Aorta (tissue), 5 donors: ENCODE measurements around the gene GAB2. TPM values are rescaled to one million over a fixed set of nuclear protein-coding genes. Genes with fewer than 3 reads are reported as not detected.
"Not testable (repeated sequence)": the region's sequence is repeated elsewhere in the genome, so short reads cannot be mapped to it uniquely, and the experiment has no call there.

Experiments used
- ATAC-seq: fragments of 200-7000 bp; cut with Tn5 transposase; one replicate; pipeline ENCODE4 v1.9.1; 2022; ENCODE audit warnings: moderate library complexity; ENCODE audit not compliant: low FRiP score
- DNase-seq, 2 donors: peaks; one replicate each; pipeline ENCODE4 v3.0.0-alpha.2; 2020
- H3K27ac ChIP-seq, 2 donors: one replicate each; pipeline ENCODE4 v1.5.1; 2013; ENCODE audit warnings: low read length in 2 of 2, mild to moderate bottlenecking in 2 of 2, moderate library complexity in 2 of 2, control low read depth in 1 of 2, inconsistent platforms in 1 of 2, low read depth in 1 of 2
- H3K27me3 ChIP-seq, 2 donors: one replicate each; pipeline ENCODE4 v1.6.1; 2013; ENCODE audit warnings: control low read depth in 1 of 2, low read length in 1 of 2, mild to moderate bottlenecking in 1 of 2, moderate library complexity in 1 of 2; ENCODE audit not compliant: insufficient read depth in 2 of 2, control insufficient read depth in 1 of 2
- H3K36me3 ChIP-seq, 2 donors: one replicate each; pipeline ENCODE4 v1.6.1; 2013; ENCODE audit warnings: control low read depth in 1 of 2, low read length in 1 of 2, mild to moderate bottlenecking in 1 of 2; ENCODE audit not compliant: insufficient read depth in 2 of 2, control insufficient read depth in 1 of 2
- H3K4me1 ChIP-seq, 2 donors: one replicate each; pipeline ENCODE4 v1.6.1; 2013; ENCODE audit warnings: low read length in 2 of 2, control low read depth in 1 of 2, mild to moderate bottlenecking in 1 of 2, moderate library complexity in 1 of 2; ENCODE audit not compliant: insufficient read depth in 2 of 2, control insufficient read depth in 1 of 2
- H3K4me3 ChIP-seq, 2 donors: one replicate each; pipeline ENCODE4 v1.5.1; 2013; ENCODE audit warnings: low read length in 2 of 2, control low read depth in 1 of 2, mild to moderate bottlenecking in 1 of 2
- H3K9me3 ChIP-seq: one replicate; pipeline ENCODE4 v1.6.1; 2013; ENCODE audit warnings: mild to moderate bottlenecking, low read length; ENCODE audit not compliant: control insufficient read depth
- WGBS, 2 donors: extraction: QIAGEN DNeasy Blood & Tissue Kit; methylation state at CpG; one replicate each; pipeline ENCODE4 v1.1.7; 2013; 5-methylcytosine and 5-hydroxymethylcytosine counted together
- intact Hi-C, 2 donors: fragments of 100-400 bp; cut with DNase I; formaldehyde crosslinking; loops; one replicate each; pipeline versions ENCODE4 v1.14.2 to v1.15.0; 2022
- long read RNA-seq, 2 donors: library from polyadenylated mRNA; unstranded; transcript quantifications; one replicate each; pipeline ENCODE4 v2.0.0, GENCODE V29; 2020 to 2021
- polyA plus RNA-seq, 2 donors: library from polyadenylated mRNA; stranded (reverse); fragments of 200-250 nt; gene quantifications; one replicate each; pipeline ENCODE4 v1.2.3, GENCODE V29; 2013
- total RNA-seq, 2 donors: library from RNA; stranded (reverse); fragmentation: NEBNext Ultra II Directional; extraction: Animal tissue kit (Norgen Biotek cat#: 25700); gene quantifications; one replicate each; pipeline ENCODE4 v1.2.1, GENCODE V29; 2021
- donor health status: healthy with polysubstance abuse.
- donor health status: Bipolar disorder and iron deficiency.
- donor health status: DM: no; HTN: no; CAD: no.
- donor health status: DM: no; HTN: no; CAD: no.
- donor health status: DM: yes; HTN: yes; CAD: no.

The GAB2 gene, protein sequence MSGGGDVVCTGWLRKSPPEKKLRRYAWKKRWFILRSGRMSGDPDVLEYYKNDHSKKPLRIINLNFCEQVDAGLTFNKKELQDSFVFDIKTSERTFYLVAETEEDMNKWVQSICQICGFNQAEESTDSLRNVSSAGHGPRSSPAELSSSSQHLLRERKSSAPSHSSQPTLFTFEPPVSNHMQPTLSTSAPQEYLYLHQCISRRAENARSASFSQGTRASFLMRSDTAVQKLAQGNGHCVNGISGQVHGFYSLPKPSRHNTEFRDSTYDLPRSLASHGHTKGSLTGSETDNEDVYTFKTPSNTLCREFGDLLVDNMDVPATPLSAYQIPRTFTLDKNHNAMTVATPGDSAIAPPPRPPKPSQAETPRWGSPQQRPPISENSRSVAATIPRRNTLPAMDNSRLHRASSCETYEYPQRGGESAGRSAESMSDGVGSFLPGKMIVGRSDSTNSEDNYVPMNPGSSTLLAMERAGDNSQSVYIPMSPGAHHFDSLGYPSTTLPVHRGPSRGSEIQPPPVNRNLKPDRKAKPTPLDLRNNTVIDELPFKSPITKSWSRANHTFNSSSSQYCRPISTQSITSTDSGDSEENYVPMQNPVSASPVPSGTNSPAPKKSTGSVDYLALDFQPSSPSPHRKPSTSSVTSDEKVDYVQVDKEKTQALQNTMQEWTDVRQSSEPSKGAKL
- total RNA-seq (10 to 100 TPM; 80.9 to 82.6 TPM), polyA plus RNA-seq (10 to 100 TPM; 19.3 to 29.4 TPM)
- long read RNA-seq, donor 1, full-length matches to known transcripts = 3 of 51 reads
- long read RNA-seq, donor 1, partial matches to known transcripts = 1 of 51 reads
- long read RNA-seq, donor 1, other reads (novel, unspliced or antisense) = 47 of 51 reads
- long read RNA-seq, donor 2, partial matches to known transcripts = 3 of 47 reads
- long read RNA-seq, donor 2, other reads (novel, unspliced or antisense) = 42 of 47 reads

DNA sequence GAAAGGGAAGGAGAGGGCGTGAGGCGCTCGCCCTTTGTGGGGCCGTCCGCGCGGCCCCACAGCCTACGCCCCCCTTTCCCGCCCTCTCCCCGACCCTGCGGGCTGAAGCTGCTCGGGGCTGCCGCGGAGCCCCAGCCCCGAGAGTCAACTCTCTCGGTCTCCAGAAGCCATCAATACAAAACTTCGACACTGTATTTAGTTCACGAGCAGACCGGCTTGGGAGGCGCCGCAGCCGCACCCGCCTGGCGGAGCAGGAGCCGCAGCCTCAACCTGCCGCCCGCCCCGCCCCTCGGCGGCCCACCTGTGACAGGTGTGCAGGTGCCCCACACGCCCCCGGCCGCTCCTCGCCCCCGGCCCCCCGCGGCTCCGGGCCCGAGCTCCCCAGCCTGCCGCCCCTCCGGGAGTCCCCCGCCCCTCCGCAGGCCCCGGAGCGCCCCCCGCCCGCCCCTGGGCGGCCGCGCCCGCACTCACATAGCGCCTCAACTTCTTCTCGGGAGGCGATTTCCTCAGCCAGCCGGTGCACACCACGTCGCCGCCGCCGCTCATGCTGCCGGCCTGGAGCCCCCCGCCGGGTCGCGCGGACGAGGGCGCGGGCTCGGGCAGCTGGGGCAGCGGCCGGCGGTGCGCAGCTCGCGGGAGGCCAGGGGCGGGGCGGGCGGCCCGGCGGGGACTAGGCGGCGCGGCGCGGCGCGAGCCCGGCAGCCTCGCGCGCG is at the start of gene GAB2:
Gene GAB2, minus strand, starts transcription at position 646 of the 713 bp plus-strand sequence. Its CDS starts 100 bp downstream, at position 546.
- no peak for ATAC-seq
- WGBS, 2 donors = 0 to 1% methylated on average over 59 to 93 of the region's 93 CpGs

DNA sequence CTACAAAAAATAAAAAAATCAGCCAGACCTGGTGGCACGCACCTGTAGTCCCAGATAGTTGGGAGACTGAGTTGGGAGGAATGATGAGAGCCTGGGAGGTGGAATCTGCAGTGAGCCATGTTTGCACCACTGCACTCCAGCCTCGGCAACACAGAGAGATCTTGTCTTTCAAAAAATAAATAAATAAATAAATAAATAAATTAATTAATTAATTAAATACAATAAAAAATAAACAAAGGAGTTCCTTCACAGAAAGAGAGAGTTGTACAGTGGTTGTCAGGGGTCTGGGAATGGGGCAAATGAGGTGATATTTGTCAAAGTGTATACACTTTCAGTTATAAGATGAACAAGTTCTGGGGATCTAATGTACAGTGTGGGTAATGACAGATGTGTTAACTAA is 49.8 kb upstream of the GAB2 start:
- Histone ChIP-seq H3K4me3 (no peak overlapping the region), H3K9me3 (no peaks in the 10 kb centered on the region), H3K27me3 (no peaks in the 10 kb centered on the region), H3K4me1 (no peaks in the 10 kb centered on the region), H3K36me3 (no peaks in the 10 kb centered on the region), H3K27ac (no peak overlapping the region)
- WGBS, 2 donors = 86 to 92% methylated on average over 2 of the region's 2 CpGs
- ATAC-seq = no peak
- no peak for DNase-seq
- intact Hi-C loops = no loop called here

More for the DNA sequence above, at the start of gene GAB2:
- no peaks in the 10 kb centered on the region for H3K9me3 ChIP-seq
- H3K4me3 ChIP-seq = peak within 1 kb of the TSS; percentile 95 to 100
- H3K36me3 ChIP-seq = no peaks in the 10 kb centered on the region
- H3K27ac ChIP-seq = peak within 1 kb of the TSS; percentile 92 to 100
- no peaks in the 10 kb centered on the region for H3K4me1 ChIP-seq
- H3K27me3 ChIP-seq = no peaks in the 10 kb centered on the region
- intact Hi-C loops = loop anchor here (2.0 to 10.0 kb wide), 6 partner anchors 145 to 275 kb away; no protein-coding TSS in a partner anchor
- DNase-seq = no peak

DNA sequence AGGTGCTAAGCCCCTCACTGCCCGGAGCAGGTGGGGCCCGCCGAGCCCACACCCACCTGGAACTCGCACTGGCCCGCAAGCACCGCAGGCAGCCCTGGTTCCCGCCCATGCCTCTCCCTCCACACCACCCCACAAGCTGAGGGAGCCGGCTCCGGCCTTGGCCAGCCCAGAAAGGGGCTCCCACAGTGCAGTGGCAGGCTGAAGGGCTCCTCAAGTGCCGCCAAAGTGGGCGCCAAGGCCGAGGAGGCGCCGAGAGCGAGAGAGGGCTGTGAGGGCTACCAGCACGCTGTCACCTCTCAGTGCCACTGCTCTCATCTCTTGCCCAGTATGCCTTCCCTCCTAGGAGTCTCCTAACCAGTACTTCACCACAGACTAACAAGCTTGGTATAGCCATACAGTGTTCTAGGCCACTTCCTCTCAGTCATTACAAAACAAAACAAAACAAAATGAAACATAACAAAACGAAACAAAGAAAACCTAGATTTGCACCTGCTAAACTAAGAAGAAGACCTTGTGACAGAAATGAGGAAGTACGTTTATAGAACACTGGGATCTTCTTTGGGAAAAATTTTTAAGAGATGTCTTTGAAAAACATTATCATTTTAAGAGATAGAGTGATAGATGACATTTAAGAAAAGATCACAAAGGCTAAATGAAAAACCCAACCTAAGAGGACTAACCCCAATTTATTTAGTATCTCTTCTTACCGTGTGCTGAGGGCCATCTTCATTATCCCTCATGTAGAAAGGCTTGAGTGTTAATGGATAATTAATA is 47.7 kb upstream of the GAB2 start:
- Histone ChIP-seq H3K9me3 (no peaks in the 10 kb centered on the region), H3K27me3 (no peaks in the 10 kb centered on the region), H3K27ac (no peak overlapping the region), H3K4me1 (no peaks in the 10 kb centered on the region), H3K4me3 (no peak overlapping the region), H3K36me3 (no peaks in the 10 kb centered on the region)
- ATAC-seq = no peak
- DNase-seq = no peak
- intact Hi-C loops = no loop called here
- WGBS, 2 donors = 94 to 97% methylated on average over 15 to 19 of the region's 19 CpGs

GRCh38 chr11:78464787-78465168 is 47.2 kb upstream of the GAB2 start:
- H3K9me3 ChIP-seq, H3K36me3 ChIP-seq, DNase-seq, H3K27me3 ChIP-seq, H3K4me3 ChIP-seq, H3K27ac ChIP-seq, ATAC-seq, H3K4me1 ChIP-seq, intact Hi-C loops: not testable (repeated sequence)
- WGBS, 2 donors = 96 to 97% methylated on average over 14 of the region's 14 CpGs

DNA sequence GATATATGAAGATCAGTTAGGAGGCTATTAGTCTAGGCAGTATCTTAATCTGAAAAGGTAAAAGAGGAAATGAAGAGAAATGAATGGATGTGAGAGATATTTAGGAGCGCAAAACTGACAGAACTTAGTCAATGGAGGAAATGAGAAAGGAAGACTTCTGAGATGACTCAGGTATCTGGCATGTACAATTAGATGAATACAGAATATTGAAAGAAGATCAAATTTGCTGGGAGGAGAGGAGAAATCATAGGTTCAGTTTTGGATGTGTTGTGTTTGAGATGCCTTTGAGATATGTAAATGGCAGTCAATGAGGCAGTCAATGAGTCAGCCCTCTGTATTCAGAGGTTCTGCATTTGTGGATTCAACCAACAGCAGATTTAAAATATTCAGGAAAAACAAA is 42.9 kb upstream of the GAB2 start:
- Histone ChIP-seq H3K9me3 (no peaks in the 10 kb centered on the region), H3K4me3 (no peak overlapping the region), H3K4me1 (no peaks in the 10 kb centered on the region), H3K27me3 (no peaks in the 10 kb centered on the region), H3K36me3 (no peaks in the 10 kb centered on the region), H3K27ac (no peak overlapping the region)
- intact Hi-C loops = no loop called here
- WGBS, 2 donors = 98 to 100% methylated on average over 1 of the region's 1 CpG
- DNase-seq (no peak), ATAC-seq (no peak)

DNA sequence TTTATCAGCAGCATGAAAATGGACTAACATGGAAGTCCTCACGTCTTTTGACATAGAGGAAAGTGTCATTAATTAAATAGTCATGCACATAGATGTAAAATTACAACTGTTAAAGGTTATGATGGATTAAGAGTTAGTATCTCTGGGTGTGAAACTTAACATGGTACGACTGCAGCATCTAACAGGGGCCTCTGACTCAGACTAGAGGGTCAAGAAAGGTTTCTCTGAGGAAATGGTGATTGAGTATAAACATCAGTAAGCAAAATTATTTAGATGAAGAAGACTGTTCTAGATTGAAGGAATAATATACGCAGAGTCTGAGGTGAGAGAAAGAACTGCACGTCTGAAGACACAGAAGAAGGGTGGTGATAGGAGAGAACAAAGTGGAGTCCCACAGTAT is 42.1 kb upstream of the GAB2 start:
- Histone ChIP-seq H3K9me3 (no peaks in the 10 kb centered on the region), H3K4me1 (no peaks in the 10 kb centered on the region), H3K4me3 (no peak overlapping the region), H3K36me3 (no peaks in the 10 kb centered on the region), H3K27ac (no peak overlapping the region), H3K27me3 (no peaks in the 10 kb centered on the region)
- DNase-seq (no peak), ATAC-seq (no peak)
- WGBS, 2 donors = 94 to 95% methylated on average over 4 of the region's 4 CpGs
- intact Hi-C loops = no loop called here

GRCh38 chr11:78457448-78457847 is 39.8 kb upstream of the GAB2 start:
- intact Hi-C loops = no loop called here
- DNase-seq (no peak), ATAC-seq (no peak)
- H3K9me3 ChIP-seq = no peaks in the 10 kb centered on the region
- H3K27me3 ChIP-seq = no peaks in the 10 kb centered on the region
- 96 to 100% methylated on average over 2 of the region's 2 CpGs for WGBS, 2 donors
- H3K36me3 ChIP-seq = no peaks in the 10 kb centered on the region
- H3K4me3 ChIP-seq = no peak overlapping the region
- H3K4me1 ChIP-seq = no peaks in the 10 kb centered on the region
- no peak overlapping the region for H3K27ac ChIP-seq
